K562 (cell line): ENCODE results near the gene CCM2. TPM values are rescaled to one million over a fixed set of nuclear protein-coding genes. Genes with fewer than 3 reads are reported as not detected.

ENCODE experiments used
- CC2D1A ChIP-seq: fragments of 450-650 bp; IDR thresholded peaks from 2 replicates; pipeline ENCODE4 v1.6.1; 2017; ENCODE audit warnings: mild to moderate bottlenecking
- CUX1 ChIP-seq: fragments of 200-800 bp; sonication (Bioruptor generic); IDR thresholded peaks from 2 replicates; pipeline ENCODE4 v1.6.1; 2016; ENCODE audit warnings: missing genetic modification characterization, missing compliant biosample characterization
- DEAF1 ChIP-seq: fragments of 450-650 bp; formaldehyde crosslinking; IDR thresholded peaks from 2 replicates; pipeline ENCODE4 v1.4.0; 2020; ENCODE audit warnings: mild to moderate bottlenecking, moderate library complexity
- E4F1 ChIP-seq: fragments of 250-450 bp; sonication (Bioruptor Pico); IDR thresholded peaks from 2 replicates; pipeline ENCODE4 v1.5.0; 2021; ENCODE audit warnings: mild to moderate bottlenecking, borderline replicate concordance
- ETV6 ChIP-seq, 3 experiments: fragments of 150-350 bp in 1 of 3; sonication (generic) in 1 of 3; formaldehyde crosslinking in 1 of 3; IDR thresholded peaks; 2 replicates each; pipeline versions ENCODE4 v1.6.1 to v1.8.0; 2014 to 2022; ENCODE audit warnings: borderline replicate concordance in 2 of 3, low read depth in 2 of 3, antibody characterized with exemption in 1 of 3, low read length in 1 of 3, mild to moderate bottlenecking in 1 of 3, missing genetic modification reagents in 1 of 3
- POLR2A ChIP-seq: fragments of 450-650 bp; conservative IDR thresholded peaks from 2 replicates; pipeline ENCODE4 v1.6.1; 2016
- POLR2AphosphoS2 ChIP-seq: IDR thresholded peaks from 2 replicates; pipeline ENCODE4 v1.6.1; 2012; ENCODE audit warnings: low read length, improper control_type of control experiment
- SMAD1 ChIP-seq: fragments of 150-350 bp; IDR thresholded peaks from 2 replicates; pipeline ENCODE4 v1.6.1; 2014; ENCODE audit warnings: low read length, low read depth; ENCODE audit not compliant: partially characterized antibody
- SMC3 ChIP-seq: conservative IDR thresholded peaks from 2 replicates; pipeline ENCODE4 v1.6.1; 2011; ENCODE audit warnings: low read depth, low read length, improper control_type of control experiment; ENCODE audit not compliant: insufficient read depth
- TARDBP ChIP-seq: fragments of 450-650 bp; IDR thresholded peaks from 2 replicates; pipeline ENCODE4 v1.6.1; 2016
- U2AF1 ChIP-seq: fragments of 200-400 bp; formaldehyde crosslinking; optimal IDR thresholded peaks from 2 replicates; pipeline ENCODE3; 2017; ENCODE audit warnings: mild to moderate bottlenecking, low read depth, low read length, moderate library complexity
- ZBTB33 ChIP-seq: sonication (generic); formaldehyde crosslinking; IDR thresholded peaks from 2 replicates; pipeline ENCODE4 v1.8.1; 2023; ENCODE audit warnings: mild to moderate bottlenecking, missing genetic modification reagents
- ZBTB8A ChIP-seq: fragments of 450-650 bp; IDR thresholded peaks from 2 replicates; pipeline ENCODE4 v1.6.1; 2018; ENCODE audit warnings: mild to moderate bottlenecking, moderate library complexity; ENCODE audit not compliant: partially characterized antibody
- ZNF146 ChIP-seq: IDR thresholded peaks from one replicate; pipeline ENCODE4 v1.6.1; 2018; ENCODE audit warnings: missing compliant biosample characterization; ENCODE audit not compliant: unreplicated experiment
- ZNF253 ChIP-seq: fragments of 250-450 bp; sonication (Bioruptor Pico); conservative IDR thresholded peaks from 2 replicates; pipeline ENCODE4 v1.6.1; 2021; ENCODE audit warnings: mild to moderate bottlenecking
- ZNF274 ChIP-seq: IDR thresholded peaks from 2 replicates; pipeline ENCODE4 v1.6.1; 2011; ENCODE audit warnings: low read depth, mild to moderate bottlenecking, low read length, moderate library complexity, borderline replicate concordance
- ZNF77 ChIP-seq: fragments of 250-450 bp; sonication (Bioruptor Pico); IDR thresholded peaks from 2 replicates; pipeline ENCODE4 v1.5.0; 2020
- polyA plus RNA-seq, 8 experiments: library from polyadenylated mRNA; depleted of rRNA in 4 of 8; stranded (reverse) in 5 of 8; unstranded in 3 of 8; fragments of >200 nt; fragmentation: Nextera tagmentation in 2 of 8; fragmentation: Illumina TruSeq in 1 of 8; extraction: Ambion mirVana in 2 of 8; extraction: Trizol in 1 of 8; gene quantifications; 2 replicates each; pipeline versions ENCODE4 v1.2.1 to v1.2.3, GENCODE V29; 2011 to 2014; ENCODE audit warnings: inconsistent platforms in 1 of 8, missing spikeins in 1 of 8
- total RNA-seq, 7 experiments: library from RNA; depleted of rRNA in 6 of 7; stranded (reverse); fragments of >200 nt in 6 of 7; fragmentation: Illumina TruSeq in 2 of 7; extraction: Trizol in 2 of 7; gene quantifications; 2 replicates each; pipeline versions ENCODE4 v1.2.1 to v1.2.3, GENCODE V29; 2011 to 2021; ENCODE audit warnings: low replicate concordance in 1 of 7

CCM2 gene
- total and polyA plus RNA-seq, 9 of the 15 experiments (the other 6 are each of a cell fraction or from before 2014, with no cell fraction given), result 0.41 to 38.6 (median 25.9) TPM

GRCh38 chr7:45078125-45078681 lies 78.2 kb downstream of the CCM2 start (continued):
- TF ChIP-seq U2AF1 (no peak), ZNF146 (CRISPR knock-in tag) (no peak), TARDBP (no peak), CUX1 (CRISPR knock-in tag) (no peak), ZNF77 (no peak), ZBTB33 (CRISPR knock-in tag) (no peak), E4F1 (CRISPR knock-in tag) (no peak), DEAF1 (CRISPR knock-in tag) (no peak), POLR2AphosphoS2 (peak; percentile 90; the same call in 1 of the 2 replicates), SMAD1 (no peak), ZNF274 (no peak), CC2D1A (no peak), ZNF253 (no peak), POLR2A (peak; percentile 59), ZBTB8A (no peak), ETV6 (IDR thresholded peaks at IDR 0.05; ENCODE audit: borderline replicate concordance in 1 of 2, low read depth in 2 of 2, low read length in 1 of 2) (no peak), ETV6 (CRISPR knock-in tag; IDR thresholded peaks at IDR 0.05; ENCODE audit: borderline replicate concordance) (no peak), SMC3 (0 out of 2 replicates have a peak, but pooled peaks have one; percentile 17)
